SIG-M5 treated with dmso at 0.1 percent for 504 hours (cell line): ENCODE results near the gene TEX53.
A peak's percentile ranks its signal among the peaks of the same experiment; 100 is the strongest.

Experiments
- DNase-seq: peaks from one replicate; lab custom pipeline; 2025; ENCODE audit not compliant: unreplicated experiment; lab: John Stamatoyannopoulos, UW

Gene TEX53

GRCh38 chr9:114657705-114658104 is at the start of gene TEX53:
TEX53 (minus strand) TSS chr9:114657805; CDS start chr9:114657774, 31 bp downstream.
- no peak for DNase-seq

DNA sequence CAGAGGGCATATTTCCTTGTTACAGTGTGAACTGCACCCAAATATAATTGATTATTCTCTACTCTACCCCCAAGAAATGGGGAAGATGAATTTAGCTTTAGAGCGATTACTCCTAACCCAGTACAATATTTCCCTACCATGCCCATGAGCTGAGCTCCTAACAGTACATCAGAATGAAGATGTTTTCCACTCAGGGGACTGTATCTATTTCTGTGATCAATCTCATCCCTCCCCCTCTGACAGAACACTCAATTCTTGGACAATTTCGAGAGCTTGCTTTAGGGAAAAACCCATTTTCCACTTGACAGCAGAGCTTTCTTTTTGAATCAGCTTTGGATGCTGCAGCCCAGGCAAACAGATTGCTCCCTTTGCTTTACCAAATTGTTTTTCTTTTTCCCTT is 49.1 kb upstream of the TEX53 start:
- no peak for DNase-seq

GRCh38 chr9:114701988-114702387 is 44.4 kb upstream of the TEX53 start:
- no peak for DNase-seq

- no peak for DNase-seq
These were observed 40.3 kb upstream of the TEX53 start for GRCh38 chr9:114697951-114698351.

- DNase-seq: no peak
These were observed 39.4 kb upstream of the TEX53 start for GRCh38 chr9:114696814-114697544.

DNA sequence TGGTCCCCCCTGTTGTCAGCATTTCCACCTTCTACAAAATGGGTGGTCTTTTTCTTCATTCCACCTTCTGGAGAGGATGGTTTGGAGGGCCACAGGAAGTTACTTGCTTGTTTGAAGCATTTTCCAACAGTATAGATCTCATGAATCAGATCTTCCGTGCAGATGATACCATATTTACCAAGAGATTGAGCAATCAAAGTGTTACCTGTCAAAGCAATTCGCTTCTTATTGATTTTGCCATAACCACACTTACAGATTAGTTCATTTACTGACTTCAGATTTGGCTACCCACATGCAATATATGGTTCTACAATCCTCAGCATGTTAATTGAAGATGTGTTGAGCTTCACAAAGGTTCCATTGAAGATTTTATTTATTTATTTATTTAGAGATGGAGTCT is 38.3 kb upstream of the TEX53 start:
- no peak for DNase-seq

- no peak for DNase-seq
These were observed 37.2 kb upstream of the TEX53 start for GRCh38 chr9:114694719-114695269.

DNA sequence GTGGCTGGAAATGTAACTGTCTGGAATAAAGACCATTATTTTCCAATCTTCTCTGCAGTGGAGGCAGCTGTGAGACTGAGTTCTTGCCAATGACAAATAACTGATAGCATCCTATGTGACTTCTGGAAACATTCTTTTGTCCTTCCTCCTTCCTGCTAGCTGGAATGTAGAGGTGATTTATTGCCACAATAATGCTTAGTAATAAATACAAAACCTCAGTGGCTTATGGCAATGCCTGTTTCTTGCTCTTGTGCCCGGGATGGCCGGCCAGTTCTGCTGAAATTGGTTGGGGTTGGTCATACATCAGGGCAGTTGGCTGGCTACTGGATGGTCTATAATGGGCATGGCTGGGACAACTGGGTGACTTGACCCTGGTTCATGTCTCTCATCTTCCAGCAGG is 36.5 kb upstream of the TEX53 start:
- DNase-seq: no peak

DNA sequence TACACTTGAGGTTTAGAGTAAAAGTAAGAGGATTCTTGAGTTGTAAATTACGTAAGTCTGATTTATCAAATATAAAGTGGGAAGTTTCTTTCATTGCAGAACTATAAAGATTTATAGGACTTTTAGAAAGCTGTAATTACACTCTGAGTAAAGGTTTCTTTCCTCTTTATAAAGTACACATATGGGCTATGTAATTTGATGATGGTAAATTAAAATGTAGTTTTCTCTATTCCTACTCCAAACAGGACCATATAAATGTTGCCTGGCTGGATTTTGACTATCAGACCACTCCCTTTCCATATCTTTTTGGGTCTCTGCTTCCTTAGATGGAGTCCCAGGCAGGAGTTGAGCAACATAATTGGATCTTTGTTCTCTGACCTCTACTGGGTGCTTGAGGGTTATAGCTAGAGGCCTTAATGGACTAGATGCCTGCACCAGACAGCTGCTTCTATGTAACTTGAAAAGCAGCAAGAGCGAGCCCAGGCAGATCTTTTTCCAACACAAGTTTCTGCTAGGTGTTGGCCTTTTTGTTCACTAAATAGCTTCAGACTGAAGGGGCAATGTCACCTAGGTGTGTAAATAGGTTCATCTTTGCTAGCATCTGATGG is 35.7 kb upstream of the TEX53 start:
- no peak for DNase-seq

- DNase-seq: no peak
These were observed 34.3 kb upstream of the TEX53 start for GRCh38 chr9:114691956-114692295.

GRCh38 chr9:114691046-114691955 is 33.7 kb upstream of the TEX53 start:
- DNase-seq: peak; percentile 29

DNA sequence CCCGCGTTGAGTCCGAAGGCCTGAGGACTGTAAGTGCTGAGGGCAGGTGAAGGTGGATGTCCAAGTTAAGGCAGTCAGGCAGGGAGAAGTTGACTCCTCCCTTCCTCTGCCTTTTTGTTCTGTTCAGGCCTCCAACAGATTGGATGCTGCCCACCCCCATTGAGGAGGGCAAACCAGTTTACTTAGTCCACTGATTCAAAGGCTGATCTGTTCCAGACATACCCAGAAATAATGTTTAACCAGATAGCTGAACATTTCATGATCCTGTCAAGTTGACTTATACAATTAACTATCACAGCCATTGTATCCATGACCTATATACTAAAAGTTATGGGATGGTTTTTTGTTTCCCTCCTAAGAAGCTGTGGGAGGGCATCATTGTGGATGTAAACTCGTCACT is 32.7 kb upstream of the TEX53 start:
- DNase-seq: no peak

GRCh38 chr9:114689813-114690212 is 32.2 kb upstream of the TEX53 start:
- DNase-seq: no peak

DNA sequence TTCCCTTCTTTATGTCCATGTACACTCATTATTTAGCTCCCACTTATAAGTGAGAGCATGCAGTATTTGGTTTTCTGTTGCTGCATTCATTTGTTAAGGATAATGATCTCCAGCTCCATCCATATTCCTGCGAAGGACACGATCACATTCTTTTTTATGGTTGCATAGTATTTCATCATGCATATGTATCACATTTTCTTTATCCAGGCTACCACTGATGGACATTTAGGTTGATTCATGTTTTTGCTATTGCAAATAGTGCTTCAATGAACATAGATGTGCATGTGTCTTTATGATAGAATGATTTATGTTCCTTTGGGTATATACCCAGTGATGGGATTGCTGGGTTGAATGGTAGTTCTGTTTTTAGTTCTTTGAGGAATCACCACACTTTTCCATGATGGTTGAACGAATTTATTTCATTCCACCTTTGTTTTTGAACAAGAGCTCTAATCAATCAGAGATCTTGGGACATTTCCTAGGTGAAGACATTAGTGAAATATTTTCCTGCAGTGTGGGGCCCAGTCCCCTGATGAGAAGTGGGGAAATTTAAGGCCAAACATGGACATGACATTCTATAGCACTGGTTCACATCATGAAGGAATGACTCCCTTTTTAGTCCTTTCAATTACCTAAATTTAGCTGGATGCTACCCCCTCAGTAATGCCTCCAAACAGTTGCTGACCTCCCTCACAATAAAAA is 31.5 kb upstream of the TEX53 start:
- no peak for DNase-seq

DNA sequence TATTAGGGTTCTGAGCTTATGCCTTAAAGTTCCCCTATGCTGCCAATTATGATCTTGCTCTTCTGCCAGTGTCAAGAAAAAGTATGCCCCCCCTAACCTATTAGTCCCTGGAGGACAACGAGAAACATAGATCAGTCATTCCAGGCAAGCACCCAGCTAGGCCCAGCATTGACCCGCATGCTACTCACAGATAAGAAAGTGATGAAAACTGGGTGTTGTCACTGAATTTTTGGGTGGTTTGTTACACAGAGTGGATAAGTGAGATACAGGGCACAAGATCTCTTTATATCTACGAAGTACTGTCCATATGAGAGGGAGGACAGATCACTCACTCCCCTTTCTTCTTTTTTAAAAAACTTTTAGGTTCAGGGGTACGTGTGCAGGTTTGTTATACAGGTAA is 30.8 kb upstream of the TEX53 start:
- DNase-seq: no peak

DNA sequence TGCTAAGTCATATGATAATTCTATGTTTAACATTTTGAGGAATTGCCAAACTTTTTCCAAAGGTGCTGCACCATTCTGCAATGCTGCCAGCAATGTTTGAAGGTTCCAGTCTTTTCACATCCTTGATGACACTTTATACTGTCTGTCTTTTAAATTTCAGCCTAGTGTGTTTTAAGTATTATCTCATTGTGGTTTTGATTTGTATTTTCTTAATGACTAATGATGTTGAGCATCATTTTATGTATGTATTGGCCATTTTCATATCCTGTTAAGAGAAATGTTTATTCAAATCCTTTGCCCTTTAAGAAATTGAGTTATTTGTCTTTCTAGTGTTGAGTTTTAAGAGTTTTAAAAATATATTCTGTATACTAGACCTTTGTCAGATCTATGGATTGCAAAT is 29.4 kb upstream of the TEX53 start:
- no peak for DNase-seq

DNA sequence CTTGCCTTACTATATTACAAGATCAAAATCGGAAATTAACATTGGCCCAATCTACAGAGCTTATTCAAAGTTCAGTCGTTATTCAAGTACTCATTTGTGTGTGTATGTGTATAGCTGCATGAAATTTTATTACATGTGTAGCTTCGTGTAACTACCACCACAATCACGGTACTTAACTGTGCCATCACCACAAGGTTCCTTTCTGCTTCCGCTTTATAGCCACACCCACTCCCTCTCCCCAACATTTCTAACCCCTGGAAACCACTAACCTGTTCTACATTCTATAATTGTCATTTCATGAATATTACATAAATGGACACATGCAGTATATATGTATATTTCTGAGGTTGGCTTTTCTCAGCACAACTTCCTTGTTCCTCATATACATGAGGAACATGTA is 28.3 kb upstream of the TEX53 start:
- no peak for DNase-seq

DNA sequence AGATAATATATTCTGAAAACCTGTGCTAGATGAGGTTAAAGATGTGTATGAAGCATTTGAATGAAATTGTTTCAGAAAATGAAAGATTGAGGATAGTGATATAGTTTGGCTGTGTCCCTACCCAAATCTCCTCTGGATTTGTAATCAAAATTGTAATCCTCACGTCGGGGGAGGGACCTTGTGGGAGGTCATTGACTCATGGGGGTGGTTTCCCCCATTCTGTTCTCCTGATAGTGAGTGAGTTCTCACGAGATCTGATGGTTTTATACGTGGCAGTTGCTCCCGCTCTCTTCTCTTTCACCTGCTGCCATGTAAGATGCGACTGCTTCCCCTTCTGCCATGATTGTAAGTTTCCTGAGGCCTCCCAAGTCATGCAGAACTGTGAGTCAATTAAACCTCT is 26.4 kb upstream of the TEX53 start:
- DNase-seq: no peak

DNA sequence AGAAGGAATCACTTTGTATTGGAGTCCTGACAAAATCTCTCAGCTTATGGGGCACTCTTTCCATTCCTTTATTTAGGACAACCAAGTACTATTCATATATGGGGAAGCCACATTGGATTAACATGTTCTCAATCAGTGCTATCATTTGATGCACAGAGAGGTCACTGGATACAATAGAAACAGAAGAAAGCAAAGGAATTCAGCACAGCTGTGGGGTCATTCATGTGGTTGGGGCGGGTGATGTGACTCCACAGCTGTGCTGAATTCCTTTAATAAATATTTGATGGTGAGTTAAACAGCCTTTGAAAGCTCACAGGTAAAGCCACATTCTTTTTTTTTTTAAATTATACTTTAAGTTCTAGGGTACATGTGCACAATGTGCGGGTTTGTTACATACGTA is 25.2 kb upstream of the TEX53 start:
- no peak for DNase-seq

DNA sequence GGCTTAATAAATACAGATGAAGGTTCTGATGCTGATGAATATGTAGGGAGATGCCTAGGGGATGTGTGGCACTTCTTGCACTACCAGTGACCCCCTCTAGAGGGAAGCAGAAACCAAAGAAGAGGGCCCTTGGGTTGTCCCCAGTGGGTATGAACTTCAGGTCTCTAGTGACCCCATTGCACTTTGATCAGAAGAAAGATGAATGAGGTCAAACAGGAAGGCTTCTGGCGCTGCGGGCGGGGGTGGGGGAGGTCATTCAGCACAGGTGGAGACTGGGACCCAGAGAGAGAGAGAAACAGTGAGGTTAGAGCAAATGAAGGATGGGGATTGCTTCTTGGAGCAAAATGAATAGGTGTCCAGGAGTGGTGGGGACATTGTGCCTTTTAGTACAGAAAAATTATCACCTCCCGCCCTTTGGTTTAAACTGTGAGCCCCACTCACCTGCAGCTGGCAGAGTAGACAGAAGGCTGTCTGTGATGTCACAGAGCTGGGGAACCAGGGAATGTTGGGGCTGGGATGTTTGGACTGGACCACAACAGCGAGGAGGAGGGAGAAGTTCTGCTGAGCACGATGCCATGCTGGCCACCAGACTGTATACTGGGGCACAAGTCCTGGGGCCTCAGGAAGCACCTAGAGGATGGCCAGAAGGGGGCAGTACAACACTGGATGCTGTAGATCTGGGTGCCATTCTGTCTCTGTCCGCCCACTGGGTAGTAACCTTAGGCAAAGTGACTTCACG is 24.2 kb upstream of the TEX53 start, which contains the start of gene TEX48:
TSS of gene TEX48 (minus strand) at position 599 of the 739 bp plus-strand sequence. CDS start 10,469 bp downstream, outside the sequence.
- DNase-seq: peak; percentile 67
